D341Med (cell line): Measurements from ENCODE around the gene SPARC.
"Not testable (repeated sequence)": the region's sequence is repeated elsewhere in the genome, so short reads cannot be mapped to it uniquely, and the experiment has no call there.

Experiments used
- DNase-seq: peaks from one replicate; pipeline ENCODE4 v3.0.0; 2012; ENCODE audit warnings: low spot score

Gene SPARC

GRCh38 chr5:151686674-151687407 lies at the start of gene SPARC:
TSS of gene SPARC (minus strand) at chr5:151686915. CDS start at chr5:151676188, 10,727 bp downstream.
- DNase-seq = no peak

- no peak for DNase-seq
Observed at GRCh38 chr5:151735646-151736045, 48.9 kb upstream of the SPARC start.

- no peak for DNase-seq
Observed at GRCh38 chr5:151734064-151734408, 47.3 kb upstream of the SPARC start.

DNA sequence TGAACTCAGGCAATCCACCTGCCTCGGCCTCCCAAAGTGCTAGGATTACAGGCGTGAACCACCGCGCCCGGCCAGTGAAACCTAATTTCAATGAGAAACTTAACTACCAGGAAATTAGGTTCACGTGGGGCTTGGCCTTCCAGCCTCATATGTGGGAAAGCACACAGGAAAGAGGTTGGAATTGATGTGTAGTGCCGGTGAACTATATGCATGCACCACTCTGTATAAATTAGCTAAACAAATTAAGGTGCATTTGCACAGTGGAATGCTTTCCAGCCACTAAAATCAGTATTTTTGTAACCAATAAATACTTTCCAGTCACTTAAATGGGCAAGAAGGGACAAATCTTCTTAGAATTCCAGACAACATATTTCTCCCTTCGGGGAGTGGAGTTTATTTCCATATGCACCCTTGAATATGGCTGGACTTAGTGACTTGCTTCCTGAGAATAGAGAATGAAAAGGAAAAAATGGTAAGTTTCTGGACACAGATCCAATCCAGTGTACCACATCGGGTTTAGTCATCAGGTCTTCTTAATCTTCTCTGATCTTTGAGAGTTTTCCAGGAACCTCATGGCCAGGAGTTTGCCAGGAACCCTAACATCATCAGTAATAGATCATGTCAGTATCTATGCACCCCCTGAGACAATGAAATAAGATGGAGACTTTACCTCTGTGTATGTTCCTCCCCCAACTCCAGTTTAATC lies 46.8 kb upstream of the SPARC start:
- no peak for DNase-seq

- DNase-seq = no peak
Observed at GRCh38 chr5:151730381-151730780, 43.7 kb upstream of the SPARC start.

DNA sequence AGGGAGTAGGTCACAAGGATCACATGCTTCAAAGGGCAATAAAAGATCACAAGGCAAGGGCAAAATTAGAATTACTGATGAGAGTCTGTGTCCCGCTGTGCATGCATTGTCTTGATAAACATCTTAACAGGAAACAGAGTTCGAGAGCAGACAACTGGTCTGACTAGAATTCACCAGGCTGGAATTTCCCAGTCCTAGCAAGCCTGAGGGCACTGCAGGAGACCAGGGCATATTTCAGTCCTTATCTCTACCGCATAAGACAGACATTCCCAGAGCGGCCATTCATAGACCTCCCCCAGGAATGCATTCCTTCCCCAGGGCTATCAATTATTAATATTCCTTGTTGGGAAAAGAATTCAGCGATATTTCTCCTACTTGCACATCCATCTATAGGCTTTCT lies 42.9 kb upstream of the SPARC start:
- not testable (repeated sequence) for DNase-seq

DNA sequence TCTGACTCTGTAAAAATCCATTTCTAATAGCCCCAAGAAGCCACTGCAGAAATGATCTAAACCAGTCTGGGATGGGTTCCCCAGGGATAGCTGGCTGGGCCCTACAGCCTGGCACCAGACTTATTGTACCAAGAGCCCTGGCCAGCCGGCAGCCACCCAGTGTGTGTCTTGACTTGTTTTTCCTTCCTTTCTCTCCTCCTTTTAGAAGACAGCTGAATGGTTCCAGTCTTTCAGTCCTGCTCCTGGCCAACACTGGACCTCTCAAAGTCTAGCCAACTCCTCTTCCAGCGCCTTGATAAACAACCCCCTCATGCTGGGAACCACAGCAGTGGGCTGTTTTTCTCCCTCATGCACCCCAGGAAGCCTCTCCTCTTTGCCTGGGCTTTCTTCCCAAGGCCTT lies 37.6 kb upstream of the SPARC start:
- no peak for DNase-seq

DNA sequence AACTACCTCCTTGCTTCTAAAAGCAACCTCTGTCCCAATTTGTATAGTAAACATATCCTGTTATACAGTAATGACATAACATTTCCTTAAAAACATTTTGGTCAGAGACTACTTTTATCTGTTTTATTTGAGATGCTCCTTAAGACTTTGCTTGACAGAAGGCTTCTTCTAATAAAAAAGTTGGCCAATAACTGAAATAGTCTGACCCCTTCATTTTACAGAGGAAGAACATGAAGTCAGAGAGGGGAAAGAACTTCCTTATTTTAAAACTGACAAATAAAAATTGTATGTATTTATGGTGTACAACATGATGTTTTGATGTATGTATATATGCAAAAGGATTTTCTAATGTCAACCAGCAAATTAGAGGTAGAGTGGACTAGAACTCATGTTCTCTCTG lies 35.8 kb upstream of the SPARC start:
- no peak for DNase-seq

DNA sequence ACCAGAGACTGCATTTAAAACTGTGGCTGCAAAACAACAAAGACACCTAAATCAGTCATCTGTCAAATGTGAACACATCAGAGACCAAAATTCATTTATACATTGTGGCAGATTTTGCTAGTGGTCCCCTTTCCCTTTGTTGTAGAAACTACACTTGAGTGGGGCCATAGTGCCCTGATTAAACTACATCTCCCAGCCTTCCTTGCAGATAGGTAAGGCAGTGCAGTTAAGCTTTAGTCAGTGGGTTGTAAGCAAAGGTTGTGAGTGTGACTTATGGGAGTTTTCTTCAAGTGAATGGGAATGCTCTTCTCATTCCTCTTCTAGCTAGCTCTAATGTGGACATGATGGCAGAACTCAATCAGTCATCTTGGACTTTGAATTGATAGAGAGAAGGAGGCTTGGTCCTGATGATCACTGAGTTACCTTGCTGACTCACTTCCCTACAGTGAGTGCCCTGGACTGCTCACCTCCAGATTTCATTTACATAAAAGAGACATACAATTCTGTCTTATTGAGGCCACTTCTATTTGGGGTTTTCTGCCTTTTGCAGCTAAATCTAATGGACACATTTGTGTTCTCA lies 35.2 kb upstream of the SPARC start:
- DNase-seq = no peak

- no peak for DNase-seq
Observed at GRCh38 chr5:151721087-151721646, 34.5 kb upstream of the SPARC start.

- DNase-seq = no peak
Observed at GRCh38 chr5:151720215-151720614, 33.5 kb upstream of the SPARC start.

DNA sequence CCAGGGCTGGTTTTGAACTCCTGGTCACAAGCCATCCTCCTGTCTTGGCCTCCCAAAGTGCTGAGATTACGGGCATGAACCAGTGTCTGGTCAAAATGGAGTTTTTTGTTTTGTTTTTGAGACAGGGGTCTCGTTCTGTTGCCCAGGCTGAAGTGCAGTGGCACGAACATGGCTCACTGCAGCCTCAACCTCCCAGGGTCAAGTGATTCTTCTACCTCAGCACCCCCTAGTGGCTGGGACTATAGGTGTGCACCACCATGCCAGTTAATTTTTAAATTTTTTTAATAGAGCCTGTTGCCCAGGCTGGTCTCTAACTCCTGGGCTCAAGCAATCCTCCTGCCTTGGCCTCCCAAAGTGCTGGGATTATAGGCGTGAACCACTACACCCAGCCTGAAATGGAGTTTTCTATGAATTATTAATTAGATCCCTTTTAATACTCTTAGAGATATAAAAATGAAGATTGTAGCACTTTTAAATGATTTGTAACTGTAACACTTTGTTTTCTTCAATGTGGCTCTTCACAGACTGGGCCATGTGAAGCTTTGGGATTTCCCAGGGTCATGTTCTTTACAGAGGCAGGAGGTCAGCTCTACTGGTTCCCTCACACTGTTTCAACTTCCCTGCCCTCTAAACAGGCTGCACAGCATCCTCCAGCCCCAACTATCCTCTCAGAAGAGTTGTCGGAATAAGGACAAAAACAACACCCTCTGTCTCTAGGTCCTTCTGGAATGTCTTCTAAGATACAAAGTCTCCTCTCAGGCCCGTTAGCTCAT lies 32.7 kb upstream of the SPARC start:
- no peak for DNase-seq

GRCh38 chr5:151718646-151719045 lies 31.9 kb upstream of the SPARC start:
- no peak for DNase-seq

DNA sequence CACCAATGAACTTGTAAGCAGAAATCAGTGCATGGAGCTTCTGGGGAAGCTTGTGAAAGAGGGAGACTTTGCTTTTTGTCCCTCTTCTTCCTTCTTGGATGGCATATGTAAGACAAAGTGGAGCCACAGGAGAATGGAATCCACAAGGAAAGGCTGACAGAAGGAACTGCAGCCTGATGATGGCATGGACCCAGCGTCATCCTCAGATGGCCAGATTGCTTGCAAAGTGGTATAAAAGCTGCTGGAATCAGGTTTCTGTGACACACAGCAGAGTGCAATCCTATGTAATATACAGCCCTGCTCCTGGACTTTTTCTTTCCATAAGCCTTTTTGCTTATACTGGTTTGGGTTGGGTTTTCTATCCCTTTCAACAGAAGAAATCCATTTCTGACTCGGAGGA lies 31.4 kb upstream of the SPARC start:
- DNase-seq = no peak

GRCh38 chr5:151717416-151717815 lies 30.7 kb upstream of the SPARC start:
- DNase-seq = no peak

DNA sequence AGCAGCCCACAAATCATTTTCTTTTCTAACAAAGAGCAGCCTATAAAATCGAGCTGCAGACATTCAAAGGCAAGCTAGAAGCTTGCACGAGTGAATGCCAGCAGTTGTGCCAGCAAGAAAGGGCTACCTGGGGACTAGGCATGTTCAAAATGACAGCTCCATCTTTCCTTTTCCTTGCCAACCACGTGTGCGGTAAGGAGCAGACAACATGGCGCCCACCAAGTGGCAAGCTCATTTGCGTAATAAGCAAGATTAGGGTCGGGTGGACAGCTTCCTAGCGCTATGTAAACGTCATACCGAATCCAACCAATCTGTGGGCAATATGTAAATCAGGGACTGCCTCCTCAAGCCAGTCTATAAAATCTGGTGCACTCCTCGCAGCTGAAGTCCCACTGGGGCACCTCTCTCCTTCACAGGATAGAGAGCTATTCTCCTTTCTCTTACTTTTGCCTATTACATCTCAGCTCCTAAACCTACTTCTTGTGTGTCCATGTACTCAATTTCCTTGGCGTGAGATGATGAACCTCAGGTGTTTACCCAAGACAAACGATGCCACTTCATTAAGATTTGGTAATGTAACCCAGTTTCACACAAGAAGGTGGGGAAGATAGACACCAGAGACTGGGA lies 22.5 kb upstream of the SPARC start:
- no peak for DNase-seq

DNA sequence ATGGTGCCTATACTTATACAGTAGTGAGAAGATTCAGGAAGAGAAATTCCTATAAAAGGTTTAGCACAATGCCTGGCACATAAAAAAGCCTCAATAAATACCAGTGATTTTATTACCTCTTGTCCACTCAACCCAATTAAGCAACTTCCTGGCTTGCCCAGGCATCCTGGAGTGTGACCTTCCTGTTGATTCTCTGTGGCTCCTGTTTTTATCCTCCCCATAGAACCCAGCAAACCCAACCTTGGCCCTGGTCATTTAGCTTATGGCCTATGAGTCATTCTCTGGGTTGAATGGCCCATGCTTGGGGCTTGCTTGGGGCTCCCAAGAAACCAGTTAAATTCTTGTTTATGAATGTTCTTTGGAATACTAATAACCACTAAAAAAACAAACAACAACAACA lies 21.4 kb upstream of the SPARC start:
- no peak for DNase-seq

DNA sequence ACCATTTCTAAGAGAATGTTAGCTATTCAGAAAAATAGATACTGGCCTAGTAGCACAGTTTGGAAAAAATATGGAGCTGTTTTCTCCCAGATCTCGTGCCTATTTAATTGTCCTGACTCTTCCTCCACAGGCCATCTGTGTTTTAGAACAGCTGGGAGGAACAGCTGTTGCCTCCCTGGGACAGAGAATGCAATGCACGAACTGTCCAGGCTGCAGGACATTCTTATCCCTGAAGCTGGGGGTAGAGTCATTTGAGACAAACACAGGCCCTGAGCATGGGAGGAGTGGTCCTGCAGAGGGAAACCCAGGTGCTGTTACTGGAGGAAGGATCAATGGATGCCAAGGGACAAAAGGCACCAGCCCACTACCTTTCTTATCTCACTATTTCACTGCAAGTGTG lies 20.9 kb upstream of the SPARC start:
- DNase-seq = no peak

DNA sequence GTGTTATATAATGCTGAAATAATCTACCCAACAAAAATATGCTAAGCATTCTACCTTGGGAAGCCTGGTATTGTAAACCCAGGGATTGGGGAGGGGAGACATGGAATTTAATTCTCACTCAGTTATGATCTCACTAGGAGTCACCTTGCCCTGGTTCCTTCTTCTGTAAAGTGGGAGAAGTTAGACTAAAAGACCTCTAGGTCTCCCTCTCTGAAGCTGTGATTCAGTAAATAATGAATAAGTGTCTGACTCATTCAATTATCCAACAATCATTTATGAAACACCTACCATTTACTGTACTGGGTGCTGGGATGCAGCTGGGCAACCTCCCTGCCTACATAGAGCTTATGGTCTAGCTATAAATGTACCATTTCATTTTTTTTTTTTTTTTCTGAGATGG lies 20.2 kb upstream of the SPARC start:
- DNase-seq = no peak

DNA sequence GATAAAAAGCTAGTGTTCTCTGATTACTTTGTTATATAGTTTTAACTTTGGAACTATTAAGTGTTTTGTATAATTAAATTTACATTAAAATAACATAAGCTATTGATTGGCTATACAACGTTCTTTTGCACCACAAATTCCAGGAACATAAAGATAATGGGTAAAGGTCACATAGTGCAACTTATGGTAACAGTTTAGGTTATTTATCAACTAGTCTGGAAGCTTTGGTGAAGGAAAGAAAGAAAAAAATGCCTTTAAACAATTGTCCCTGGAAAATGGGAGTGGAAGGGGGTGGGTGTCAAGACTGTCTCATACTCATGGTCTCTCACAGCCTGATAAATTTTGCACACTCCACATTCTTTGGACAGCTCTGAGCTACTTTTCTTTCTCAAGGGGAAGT lies 17.1 kb upstream of the SPARC start:
- no peak for DNase-seq

DNA sequence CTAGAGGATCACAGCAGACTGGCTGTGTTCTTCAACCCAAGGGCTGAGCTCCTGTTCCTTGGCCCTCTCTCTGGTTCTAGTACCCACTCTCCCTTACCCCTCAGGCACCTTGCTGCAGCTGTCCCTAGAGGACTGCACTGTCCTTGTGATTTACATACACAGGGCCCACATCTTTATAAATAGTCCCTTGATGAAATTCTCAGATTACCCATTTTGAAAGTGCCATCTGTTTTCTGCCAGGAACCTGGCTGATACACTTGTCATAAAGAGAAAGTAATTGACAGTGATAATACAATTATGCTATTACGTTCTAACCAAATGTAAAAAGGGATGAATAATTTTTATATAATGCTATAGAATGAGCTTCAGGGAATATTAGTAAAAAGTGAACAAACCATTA lies 16.5 kb upstream of the SPARC start:
- no peak for DNase-seq

DNA sequence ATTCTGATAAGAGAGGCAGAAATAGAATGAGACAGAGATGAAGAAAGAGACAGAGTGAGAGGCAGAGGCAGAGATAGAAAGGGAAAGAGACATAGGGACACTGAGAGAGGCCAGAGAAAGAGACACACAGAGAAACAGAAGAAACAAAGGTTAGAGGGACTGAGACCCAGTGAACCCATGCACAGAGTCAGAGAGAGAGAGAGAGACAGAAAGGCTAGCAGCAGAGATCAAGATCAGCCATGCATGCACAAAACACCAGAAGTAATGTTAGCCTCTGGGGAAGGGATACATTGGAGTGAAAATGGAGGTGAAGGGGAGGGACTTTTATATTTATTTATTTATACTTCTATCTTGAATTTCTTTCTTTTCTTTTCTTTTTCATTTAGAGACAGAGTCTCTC lies 14.1 kb upstream of the SPARC start:
- no peak for DNase-seq
